HG03457 (cell line): ENCODE results near the gene SPRED2.
"Not testable (repeated sequence)": the region's sequence is repeated elsewhere in the genome, so short reads cannot be mapped to it uniquely, and the experiment has no call there.

ENCODE experiments used
- ATAC-seq: cut with Tn5 transposase; IDR thresholded peaks from one replicate; pipeline ENCODE4 v1.9.1; 2021; ENCODE audit warnings: moderate number of reproducible peaks; ENCODE audit not compliant: unreplicated experiment

Gene SPRED2

DNA sequence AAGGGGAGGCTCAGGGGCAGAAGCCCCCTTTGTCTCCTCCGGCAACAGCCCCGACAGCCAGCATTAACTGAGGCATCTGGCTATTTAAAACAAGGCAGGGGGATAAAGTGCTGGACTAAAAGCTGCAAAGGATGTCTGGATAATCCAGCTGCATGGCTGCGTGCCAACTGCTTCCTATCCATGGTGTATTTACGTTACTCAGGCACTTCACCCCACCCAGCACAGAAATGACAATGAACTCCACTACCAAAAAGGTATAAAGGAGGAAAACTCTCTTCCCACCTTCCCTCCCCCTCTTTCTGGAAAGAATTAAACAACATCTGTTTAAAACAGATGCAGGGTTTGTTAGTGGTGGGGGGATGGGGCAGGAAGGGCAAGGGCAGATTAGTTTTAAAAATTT is 82.5 kb downstream of the SPRED2 start:
- no peak for ATAC-seq

DNA sequence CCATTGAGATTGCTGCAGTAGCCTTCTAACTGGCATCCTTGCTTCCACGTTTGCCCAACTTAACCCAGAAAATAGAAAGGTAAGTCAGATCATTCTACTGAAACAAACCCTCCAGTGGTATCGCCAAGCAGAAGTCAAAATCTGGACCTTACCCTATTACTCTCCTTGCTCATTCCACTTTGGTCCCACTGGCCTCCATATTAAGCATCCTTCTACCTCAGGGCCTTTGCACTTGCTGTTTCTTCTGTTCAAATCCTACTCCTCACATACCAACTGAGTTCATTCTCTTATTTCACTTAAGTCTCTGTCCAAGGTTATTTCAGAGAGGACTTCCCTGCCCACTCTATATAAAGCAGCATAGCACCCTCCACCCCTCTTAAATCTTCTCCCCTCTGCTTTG is 84.5 kb downstream of the SPRED2 start:
- no peak for ATAC-seq

DNA sequence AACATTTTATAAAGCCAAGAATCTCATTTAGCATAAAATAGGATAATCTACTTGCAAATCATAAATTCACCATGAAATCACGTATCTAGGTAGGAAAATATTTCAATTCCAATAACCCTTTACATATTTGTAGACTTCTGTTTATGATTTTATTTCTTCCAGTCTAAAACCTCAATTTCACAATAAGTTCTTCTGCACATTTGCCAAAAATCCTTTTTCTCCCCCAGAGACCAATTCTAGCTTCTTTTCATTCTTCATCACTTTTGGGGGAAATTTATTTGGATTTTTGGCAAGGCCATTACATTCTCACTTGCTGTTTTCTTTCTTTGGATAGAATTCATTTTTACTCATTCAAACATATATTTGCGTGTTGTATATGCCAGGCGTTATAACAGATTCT is 86.8 kb downstream of the SPRED2 start:
- ATAC-seq: no peak

DNA sequence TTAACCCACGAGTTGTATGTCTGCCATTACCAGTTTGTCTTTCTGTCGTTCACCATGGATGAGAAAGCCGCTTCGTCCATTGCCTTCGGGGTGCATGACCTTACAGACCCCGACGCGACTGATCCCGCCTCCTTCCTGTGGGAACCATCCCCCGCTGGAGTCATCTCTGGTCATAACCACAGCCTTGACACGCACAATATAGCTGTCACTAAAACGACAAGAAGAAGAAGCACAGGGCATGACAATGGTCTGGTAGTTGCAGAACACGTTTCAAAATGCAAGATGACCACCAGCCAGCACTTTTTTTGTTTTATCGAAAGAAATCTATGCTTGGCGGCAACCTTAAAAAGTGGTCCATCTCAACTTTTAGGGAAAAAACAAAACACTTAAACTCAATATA is 87.7 kb downstream of the SPRED2 start:
- ATAC-seq: no peak

DNA sequence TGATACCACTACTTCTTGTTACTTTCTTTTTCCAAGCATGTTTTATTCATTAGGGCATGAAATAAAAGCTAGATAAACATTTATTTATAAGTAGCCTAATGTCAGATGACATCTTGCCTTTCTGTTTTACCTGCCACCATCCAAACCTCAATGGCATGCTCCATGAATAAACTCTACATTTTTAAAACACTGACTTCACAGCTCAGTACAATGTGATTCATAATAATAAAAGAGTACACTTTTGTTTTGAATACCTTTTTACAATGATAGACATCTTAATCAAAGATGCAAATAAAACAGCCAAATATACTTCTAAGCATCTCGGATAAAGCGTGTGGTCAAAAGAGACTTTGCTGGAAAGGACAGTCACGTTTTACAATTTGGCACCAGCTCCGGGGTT is 88.2 kb downstream of the SPRED2 start:
- ATAC-seq: no peak

DNA sequence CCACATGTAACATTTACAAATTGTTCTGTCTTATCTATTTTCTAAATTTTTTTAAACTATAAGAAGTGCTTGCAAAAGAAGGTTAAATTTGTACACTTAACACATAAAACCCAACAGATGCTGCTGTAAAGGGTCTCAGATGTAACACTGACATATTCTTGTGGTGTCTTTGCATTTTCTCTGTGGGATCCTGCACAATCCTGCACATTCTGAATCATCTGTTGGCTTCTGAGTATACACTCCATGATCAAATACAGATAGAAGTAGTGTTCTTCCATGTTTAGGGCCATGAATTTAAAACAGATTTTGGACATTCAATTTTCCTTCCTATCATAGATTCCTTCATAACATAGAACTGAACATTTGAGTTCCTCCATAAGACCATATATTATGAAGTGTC is 89.0 kb downstream of the SPRED2 start:
- ATAC-seq: no peak

DNA sequence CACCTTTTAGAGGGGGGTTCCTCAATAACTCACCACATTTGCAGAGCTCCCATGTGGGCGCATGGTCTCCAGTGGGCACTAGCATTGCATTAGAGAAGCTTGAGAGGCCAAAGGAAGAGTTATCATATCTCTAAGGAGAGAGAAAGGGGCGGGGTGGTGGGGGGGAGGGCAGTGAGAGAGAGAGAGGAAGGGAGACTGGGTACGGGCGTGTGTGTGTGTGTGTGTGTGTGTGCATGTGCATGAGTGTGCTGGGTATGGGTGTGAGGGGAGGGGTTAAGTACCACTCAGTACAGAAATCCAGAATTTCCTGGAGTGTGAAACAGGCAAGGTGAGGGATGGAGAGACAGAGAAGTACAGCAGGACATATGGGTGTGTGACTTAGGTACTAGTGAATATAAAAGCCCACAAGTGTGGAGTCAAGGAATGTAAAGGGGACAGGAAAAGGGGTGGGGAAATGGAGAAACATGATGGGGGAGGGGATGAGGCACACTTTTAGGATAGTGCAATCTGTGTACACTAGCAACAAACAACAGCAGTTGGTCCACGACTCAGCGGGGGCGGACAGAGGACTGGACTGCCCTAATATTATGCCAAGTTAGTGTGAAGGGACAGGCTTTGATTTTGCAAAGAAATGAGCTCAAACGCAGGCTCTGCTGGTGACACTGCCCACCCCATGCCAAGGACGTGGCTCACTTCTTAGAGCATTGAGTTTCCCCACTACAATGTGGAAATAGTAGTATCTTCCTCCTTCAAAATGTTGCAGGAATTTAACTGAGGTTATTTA is 91.3 kb downstream of the SPRED2 start:
- ATAC-seq: no peak

DNA sequence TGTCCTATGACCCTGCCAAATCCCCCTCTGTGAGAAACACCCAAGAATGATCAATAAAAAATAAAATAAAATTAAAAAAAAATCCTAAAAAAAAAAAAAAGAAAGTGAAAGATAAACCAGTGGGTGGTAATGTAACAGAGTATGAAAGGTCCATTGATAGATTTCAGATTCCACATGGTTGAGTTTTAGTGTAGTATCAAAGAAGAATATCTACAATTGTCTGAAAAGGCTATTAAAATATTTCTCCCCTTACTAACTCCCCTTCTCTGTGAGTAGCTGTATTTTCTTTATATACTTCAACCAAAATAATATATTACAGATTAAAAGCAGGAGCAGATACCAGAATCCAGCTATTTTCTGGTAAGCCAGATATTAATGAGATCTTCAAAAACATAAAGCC is 92.8 kb downstream of the SPRED2 start:
- no peak for ATAC-seq

DNA sequence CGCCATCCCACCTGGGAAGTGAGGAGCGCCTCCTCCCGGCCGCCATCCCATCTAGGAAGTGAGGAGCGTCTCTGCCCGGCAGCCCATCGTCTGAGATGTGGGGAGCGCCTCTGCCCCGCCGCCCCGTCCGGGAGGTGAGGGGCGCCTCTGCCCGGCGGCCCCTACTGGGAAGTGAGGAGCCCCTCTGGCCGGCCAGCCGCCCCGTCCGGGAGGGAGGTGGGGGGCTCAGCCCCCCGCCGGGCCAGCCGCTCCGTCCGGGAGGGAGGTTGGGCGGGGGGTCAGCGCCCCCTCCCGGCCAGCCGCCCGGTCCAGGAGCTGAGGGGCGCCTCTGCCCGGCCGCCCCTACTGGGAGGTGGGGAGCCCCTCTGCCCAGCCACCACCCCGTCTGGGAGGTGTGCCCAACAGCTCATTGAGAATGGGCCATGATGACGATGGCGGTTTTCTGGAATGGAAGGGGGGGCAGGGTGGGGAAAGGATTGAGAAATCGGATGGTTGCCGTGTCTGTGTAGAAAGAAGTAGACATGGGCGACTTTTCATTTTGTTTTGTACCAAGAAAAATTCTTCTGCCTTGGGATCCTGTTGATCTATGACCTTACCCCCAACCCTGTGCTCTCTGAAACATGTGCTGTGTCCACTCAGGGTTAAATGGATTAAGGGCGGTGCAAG is 93.4 kb downstream of the SPRED2 start:
- not testable (repeated sequence) for ATAC-seq

DNA sequence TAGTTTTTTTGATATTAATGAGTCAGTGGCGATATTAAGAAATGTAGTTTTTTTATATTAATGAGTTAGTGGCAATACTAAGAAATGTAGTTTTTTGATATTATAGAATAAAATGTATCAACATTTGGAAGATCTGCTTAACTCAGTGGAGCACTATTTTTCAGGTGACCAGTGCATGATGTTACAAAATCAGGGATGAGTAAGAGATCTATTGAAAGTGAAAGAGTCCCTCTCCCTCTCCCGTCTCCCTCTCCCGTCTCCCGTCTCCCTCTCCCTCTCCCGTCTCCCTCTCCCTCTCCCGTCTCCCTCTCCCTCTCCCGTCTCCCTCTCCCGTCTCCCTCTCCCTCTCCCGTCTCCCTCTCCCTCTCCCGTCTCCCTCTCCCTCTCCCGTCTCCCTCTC is 94.5 kb downstream of the SPRED2 start:
- ATAC-seq: not testable (repeated sequence)

DNA sequence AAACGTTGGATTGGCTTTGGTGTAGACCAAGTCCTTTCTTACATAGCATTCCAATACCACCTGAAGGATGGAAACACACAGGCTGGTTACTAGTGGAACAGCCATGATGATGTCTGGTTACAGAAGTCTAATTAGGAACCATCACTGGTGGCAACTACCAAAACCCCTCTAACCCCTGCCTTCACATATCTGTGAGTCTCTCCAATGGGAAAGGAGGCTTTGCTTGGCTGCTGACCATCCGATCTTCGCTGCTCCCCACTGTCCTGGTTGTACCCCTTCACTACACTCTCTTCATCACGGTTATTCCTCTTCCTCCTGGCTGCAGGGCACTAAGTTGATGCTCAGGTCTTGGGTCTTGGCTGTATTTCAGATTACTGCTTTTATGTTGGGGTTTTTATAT is 97.7 kb downstream of the SPRED2 start:
- no peak for ATAC-seq

DNA sequence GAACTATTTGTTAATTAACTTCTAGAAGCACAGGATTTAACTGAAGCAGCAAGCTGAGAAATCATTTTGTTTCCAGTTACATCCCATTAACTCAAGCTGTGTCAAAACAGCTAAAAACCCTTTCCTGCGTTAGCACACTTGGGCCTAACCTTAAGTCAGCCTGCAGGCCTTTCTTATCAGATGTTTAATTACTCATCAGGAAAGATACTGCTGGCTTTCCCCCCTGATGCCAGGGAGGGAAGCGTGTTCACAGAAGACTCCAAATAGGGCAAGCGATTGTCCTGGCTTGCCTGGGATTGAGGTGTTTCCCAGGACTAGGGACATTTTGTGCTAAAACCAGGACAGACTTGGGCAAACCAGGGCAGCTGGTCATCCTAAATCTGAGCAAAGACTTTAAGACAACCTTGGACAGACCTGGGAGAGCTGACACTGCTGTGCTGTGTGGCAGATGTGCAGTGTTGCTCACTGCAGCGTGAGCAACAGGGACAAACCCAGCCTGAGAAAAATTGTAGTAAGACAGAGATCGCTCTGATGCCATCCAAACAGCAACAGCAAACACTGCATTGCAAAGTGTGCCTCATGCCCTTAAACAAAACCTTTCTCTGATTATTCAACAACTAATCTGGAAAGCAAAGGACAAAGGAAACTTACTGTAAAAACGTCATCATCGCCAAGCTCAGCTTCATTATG is 100.9 kb downstream of the SPRED2 start:
- ATAC-seq: no peak

DNA sequence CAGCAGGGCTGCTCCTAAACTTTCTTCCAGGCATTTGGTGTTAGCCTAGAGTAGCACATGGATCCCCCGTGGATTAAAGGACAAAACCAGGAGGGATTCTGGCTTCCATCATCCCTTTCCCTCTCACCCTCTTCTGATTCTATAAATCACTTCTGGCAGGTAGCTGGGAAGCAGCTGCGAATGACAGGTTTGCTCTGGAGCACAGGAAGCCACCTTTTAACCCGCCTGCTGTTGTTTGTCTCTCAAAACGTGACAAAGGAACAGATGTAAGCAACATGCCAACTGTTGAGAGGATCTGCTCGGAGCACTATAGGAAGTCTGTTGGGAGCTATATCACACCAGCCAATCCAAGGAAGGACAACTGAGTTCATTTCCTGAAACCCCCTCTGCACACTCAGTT is 102.9 kb downstream of the SPRED2 start:
- ATAC-seq: no peak

DNA sequence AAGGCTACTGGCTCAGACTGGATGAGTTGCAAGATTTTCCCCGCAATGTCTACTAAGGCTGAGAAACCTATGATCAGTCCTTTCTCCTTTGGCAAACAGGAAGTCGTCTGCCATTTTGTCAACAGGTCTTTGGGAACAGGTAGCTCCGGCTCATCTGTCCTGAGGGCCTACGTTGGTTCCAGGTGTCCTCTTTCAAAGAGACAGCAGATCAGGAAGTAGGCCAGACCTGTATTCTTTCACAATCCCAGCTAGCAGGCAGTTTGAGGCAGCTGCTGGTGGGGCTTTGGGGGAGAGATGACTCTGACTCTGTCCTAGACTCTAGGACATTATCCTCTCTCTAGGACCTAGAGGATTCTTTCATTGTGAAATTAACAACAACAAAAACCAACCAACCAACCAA is 106.1 kb downstream of the SPRED2 start:
- ATAC-seq: no peak

DNA sequence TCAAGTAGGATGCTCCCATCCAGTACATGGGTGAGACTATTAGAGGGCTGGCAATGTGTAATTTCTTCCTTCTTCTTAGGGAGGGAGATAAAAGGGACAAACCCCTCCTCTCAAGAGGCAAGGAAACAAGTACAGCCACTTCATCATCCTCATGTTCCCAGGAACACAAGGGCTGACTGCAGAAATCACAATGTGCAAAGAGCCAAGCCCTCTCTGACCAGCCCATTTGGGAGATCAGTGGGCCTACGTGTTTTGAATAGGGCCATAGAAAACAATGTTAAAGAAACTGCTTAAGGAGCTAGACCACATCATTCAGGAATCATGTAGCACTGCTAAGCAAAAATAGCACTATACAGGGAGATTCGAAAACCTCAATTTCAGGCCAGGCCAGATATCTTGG is 107.3 kb downstream of the SPRED2 start:
- ATAC-seq: no peak

DNA sequence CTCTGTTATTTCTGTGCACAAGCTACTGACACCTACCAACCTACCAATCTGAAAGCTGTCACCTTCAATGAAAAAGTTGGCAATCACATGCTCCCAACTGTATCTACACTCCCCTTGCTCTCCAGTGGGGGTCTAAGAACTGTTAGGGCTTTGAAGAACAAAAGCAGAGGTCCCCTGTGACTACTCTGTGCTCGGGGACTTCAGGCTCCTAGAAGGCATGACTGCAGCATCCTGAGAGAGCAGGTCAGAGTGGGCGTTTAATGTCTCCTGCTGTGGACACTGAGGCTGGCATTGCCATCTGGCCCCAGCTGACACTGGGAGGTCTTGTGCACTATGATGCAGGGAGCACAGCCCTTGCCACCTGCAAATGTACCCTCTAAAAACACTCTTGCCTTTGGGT is 111.5 kb downstream of the SPRED2 start:
- ATAC-seq: no peak

DNA sequence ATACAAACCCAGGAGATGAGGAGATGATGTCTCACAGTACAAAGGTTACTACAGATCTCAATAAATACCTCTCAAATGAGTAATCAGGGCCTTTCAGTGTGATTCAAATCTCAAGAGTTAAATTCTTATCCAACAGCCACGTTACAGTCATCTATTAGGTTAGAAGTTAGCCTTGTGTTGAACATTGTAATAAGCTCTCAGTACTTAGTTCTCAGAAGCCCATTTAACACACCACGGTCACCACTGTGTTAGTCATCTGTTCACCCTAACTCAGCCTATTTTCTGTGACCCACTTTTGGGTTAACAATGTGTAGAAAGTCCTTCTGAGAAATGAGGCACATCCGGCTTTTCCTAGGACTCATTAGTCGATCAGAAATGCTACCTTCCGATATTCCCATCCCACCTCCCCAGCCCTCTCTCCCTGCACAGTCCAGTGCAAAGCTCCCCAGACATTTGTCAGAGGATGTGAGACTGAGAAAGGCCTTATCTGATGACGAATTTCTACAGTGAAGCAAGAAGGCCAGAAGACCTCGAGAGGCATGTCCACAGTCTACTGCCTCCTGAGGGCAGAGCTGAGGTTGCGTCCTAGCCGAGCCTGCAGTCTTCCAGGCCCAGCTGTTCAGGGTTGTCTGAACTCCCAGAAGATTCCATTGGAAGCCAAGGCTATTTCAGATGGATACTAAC is 112.2 kb downstream of the SPRED2 start:
- ATAC-seq: no peak

DNA sequence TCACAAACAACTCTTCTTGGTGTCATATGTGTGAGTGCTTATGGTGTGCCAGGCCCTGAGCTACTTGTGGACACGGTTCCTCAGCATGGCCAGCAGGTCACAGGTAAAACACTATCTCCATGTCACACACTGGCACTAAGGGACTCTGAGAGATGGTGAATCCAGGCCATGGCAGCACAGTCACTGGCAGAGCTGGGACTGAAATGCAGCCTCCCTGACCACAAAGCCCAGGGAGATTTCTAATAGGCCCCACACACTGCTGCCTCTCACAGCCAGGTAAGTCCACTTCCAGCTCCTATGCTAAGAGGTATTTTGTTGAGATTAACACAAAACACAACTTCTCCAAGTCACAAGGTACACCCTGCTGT is 112.7 kb downstream of the SPRED2 start:
- ATAC-seq: no peak

DNA sequence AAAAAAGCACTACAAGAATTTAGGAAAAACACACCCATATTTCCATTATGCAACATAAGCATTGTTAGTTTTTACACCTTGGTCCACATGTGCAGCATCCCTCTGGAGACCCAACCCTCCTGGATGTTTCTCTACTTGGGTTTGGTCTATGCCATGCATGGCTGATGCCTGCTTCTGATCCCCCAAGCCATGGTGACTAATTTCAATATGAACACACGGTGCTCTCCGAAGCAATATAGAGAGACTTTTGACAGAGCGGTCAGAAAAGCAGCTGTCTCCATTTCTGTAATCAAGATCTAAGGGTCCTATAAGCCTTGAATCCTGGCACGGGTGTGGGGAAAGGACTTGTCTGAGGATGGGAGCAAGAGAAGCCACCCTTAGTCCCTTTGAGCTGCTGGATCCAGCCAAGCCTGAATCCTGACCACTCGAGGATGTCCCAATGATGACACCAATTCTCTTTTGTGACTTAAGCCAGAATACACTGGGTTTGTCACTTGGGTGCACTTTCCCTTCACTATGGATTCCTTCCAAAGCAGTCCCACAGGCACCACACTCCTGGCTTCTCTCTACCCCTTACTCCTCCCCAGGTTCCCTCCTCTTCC is 113.2 kb downstream of the SPRED2 start:
- ATAC-seq: no peak

DNA sequence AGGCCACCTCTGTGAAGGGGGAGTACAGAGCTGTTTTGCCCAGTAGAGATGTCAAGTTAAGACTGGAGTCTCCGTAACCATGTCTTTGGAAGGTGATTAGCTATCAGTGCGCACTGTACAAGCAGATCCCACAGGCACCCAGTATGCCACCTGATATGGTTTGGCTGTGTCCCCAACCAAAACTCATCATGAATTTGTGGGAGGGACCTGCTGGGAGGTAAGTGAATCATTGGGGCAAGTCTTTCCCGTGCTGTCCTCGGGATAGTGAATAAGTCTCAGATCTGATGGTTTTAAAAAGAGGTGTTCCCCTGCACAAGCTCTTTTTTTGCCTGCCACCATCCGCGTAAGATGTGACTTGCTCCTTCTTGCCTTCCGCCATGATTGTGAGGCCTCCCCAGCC is 114.6 kb downstream of the SPRED2 start:
- no peak for ATAC-seq

DNA sequence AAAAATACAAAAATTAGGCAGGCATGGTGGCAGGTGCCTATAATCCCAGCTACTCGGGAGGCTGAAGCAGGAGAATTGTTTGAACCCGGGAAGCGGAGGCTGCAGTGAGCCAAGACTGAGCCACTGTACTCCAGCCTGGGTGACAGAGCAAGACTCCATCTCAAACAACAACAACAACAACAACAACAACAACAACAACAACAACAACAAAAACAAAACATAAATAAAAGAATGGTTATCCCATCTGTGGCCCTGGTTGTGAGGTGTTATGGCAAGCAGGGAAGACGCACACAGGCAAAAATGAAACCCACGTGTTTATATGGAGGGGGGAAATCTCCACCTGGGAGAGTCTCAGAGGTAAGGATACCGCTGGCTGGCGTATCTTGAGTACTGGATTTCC is 115.0 kb downstream of the SPRED2 start:
- ATAC-seq: not testable (repeated sequence)
